ENCODE measurements around the gene IL6R.

DNA sequence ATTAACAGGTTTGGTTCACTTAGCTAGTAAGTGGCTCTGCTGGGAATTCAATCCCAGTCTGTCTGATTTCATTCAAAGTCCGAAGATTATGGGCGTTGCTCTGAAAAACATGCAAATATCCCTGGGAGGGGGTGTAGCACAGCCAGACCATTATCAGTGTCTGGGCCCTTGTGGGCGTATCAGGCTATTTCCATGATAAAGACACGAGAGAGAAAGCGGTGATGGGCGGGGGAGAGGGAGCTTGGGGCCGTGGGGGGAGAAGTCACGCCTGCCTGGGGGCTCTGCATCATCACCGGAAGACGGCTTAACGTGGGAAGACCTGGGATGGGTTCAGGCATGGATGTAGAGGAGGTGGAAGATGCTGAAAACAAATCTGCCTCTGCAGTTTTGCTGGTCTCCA, 25.8 kb downstream of the IL6R start:
- TF ChIP-seq, protein P1, sequence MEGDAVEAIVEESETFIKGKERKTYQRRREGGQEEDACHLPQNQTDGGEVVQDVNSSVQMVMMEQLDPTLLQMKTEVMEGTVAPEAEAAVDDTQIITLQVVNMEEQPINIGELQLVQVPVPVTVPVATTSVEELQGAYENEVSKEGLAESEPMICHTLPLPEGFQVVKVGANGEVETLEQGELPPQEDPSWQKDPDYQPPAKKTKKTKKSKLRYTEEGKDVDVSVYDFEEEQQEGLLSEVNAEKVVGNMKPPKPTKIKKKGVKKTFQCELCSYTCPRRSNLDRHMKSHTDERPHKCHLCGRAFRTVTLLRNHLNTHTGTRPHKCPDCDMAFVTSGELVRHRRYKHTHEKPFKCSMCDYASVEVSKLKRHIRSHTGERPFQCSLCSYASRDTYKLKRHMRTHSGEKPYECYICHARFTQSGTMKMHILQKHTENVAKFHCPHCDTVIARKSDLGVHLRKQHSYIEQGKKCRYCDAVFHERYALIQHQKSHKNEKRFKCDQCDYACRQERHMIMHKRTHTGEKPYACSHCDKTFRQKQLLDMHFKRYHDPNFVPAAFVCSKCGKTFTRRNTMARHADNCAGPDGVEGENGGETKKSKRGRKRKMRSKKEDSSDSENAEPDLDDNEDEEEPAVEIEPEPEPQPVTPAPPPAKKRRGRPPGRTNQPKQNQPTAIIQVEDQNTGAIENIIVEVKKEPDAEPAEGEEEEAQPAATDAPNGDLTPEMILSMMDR (IDR thresholded peaks at IDR 0.05 in 4 of 5, conservative IDR thresholded peaks at IDR 0.05 in 1 of 5) = no peak
- TF ChIP-seq POLR2A (IDR thresholded peaks at IDR 0.05) = no peak
